Thyroid gland (tissue), 4 donors: ENCODE results near the gene MGAT4C. TPM values are rescaled to one million over a fixed set of nuclear protein-coding genes. Genes with fewer than 3 reads are reported as not detected.
"Not testable (repeated sequence)": the region's sequence is repeated elsewhere in the genome, so short reads cannot be mapped to it uniquely, and the experiment has no call there.

Experiments used
- DNase-seq, 2 donors: peaks; one replicate each; pipeline ENCODE4 v3.0.0-alpha.2; 2019
- H3K27ac ChIP-seq, 3 donors: fragments of 200-600 bp; sonication (generic); 1 replicate in 2 of 3; 2 replicates in 1 of 3; pipeline ENCODE4 v1.5.1; 2016 to 2019; ENCODE audit warnings: mild to moderate bottlenecking in 1 of 3, moderate library complexity in 1 of 3
- H3K27me3 ChIP-seq: fragments of 200-600 bp; sonication (generic); one replicate; pipeline ENCODE4 v1.5.1; 2019
- H3K36me3 ChIP-seq, 2 donors: fragments of 200-600 bp; sonication (generic); one replicate each; pipeline ENCODE4 v1.5.1; 2016 to 2019
- H3K4me1 ChIP-seq, 2 donors: fragments of 200-600 bp; sonication (generic); one replicate each; pipeline ENCODE4 v1.5.1; 2017 to 2019
- H3K4me3 ChIP-seq, 3 donors: fragments of 200-600 bp; sonication (generic); replicated peaks in 1 of 3; 1 replicate in 2 of 3; 2 replicates in 1 of 3; pipeline ENCODE4 v1.5.1; 2016; ENCODE audit warnings: mild to moderate bottlenecking in 1 of 3
- H3K9me3 ChIP-seq: fragments of 200-600 bp; sonication (generic); one replicate; pipeline ENCODE4 v1.5.1; 2017
- POLR2A ChIP-seq, 2 donors: fragments of 450-650 bp; IDR thresholded peaks; one replicate each; pipeline ENCODE4 v1.6.1; 2017; ENCODE audit warnings: antibody characterized with exemption in 2 of 2, mild to moderate bottlenecking in 2 of 2, moderate library complexity in 1 of 2
- WGBS, 2 donors: methylation state at CpG; one replicate each; pipeline ENCODE4 v1.1.5; 2017; 5-methylcytosine and 5-hydroxymethylcytosine counted together
- intact Hi-C: fragments of 100-400 bp; cut with DNase I; formaldehyde crosslinking; loops from one replicate; pipeline ENCODE4 v1.15.1; 2023
- total RNA-seq, 4 donors: library from RNA; depleted of rRNA; stranded (reverse); fragments of >200 nt; gene quantifications; one replicate each; pipeline ENCODE4 v1.2.3, GENCODE V29; 2016
- TF ChIP-seq, protein P1 (sequence below), 6 experiments: fragments of 200-600 bp in 3 of 6; fragments of 450-650 bp in 3 of 6; sonication (generic) in 3 of 6; IDR thresholded peaks; one replicate each; pipeline ENCODE4 v1.5.1; 2016 to 2019; ENCODE audit warnings: antibody characterized with exemption in 6 of 6, mild to moderate bottlenecking in 2 of 6, inconsistent platforms in 1 of 6, moderate library complexity in 1 of 6

The MGAT4C gene
- total RNA-seq, 4 donors from 2014 or later, result 45.1 to 113 (median 63.2) TPM

DNA sequence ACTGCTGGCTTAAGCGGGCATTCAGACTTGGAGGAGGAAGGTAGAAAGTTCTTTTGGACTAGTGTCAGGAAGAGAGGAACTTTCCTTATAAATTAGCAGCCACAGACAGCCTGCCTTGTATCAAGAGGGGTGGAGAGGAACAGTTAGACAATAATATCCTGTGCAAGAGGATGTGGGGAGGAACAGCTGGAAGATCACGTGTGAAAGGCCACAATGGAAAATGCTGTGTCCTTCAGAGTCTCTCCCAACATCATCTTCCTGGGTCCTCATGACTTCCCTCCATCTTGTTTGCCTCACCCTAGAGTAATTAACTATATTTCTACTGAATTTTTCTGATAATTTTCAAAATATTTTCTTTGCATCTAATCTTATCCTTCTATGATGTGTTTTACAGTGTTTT, 117.4 kb downstream of the MGAT4C start:
- no peaks in the 10 kb centered on the region for H3K36me3 ChIP-seq
- H3K9me3 ChIP-seq, result no peaks in the 10 kb centered on the region
- H3K4me3 ChIP-seq, result no peak overlapping the region
- intact Hi-C loops, result no loop called here
- WGBS, 2 donors, result 82 to 84% methylated on average over 2 of the region's 2 CpGs
- H3K4me1 ChIP-seq, result no peaks in the 10 kb centered on the region
- TF ChIP-seq, protein P1, sequence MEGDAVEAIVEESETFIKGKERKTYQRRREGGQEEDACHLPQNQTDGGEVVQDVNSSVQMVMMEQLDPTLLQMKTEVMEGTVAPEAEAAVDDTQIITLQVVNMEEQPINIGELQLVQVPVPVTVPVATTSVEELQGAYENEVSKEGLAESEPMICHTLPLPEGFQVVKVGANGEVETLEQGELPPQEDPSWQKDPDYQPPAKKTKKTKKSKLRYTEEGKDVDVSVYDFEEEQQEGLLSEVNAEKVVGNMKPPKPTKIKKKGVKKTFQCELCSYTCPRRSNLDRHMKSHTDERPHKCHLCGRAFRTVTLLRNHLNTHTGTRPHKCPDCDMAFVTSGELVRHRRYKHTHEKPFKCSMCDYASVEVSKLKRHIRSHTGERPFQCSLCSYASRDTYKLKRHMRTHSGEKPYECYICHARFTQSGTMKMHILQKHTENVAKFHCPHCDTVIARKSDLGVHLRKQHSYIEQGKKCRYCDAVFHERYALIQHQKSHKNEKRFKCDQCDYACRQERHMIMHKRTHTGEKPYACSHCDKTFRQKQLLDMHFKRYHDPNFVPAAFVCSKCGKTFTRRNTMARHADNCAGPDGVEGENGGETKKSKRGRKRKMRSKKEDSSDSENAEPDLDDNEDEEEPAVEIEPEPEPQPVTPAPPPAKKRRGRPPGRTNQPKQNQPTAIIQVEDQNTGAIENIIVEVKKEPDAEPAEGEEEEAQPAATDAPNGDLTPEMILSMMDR (IDR thresholded peaks at IDR 0.05), result no peak
- TF ChIP-seq POLR2A (IDR thresholded peaks at IDR 0.05), result no peak
- no peak for DNase-seq
- no peaks in the 10 kb centered on the region for H3K27me3 ChIP-seq
- no peak overlapping the region for H3K27ac ChIP-seq

DNA sequence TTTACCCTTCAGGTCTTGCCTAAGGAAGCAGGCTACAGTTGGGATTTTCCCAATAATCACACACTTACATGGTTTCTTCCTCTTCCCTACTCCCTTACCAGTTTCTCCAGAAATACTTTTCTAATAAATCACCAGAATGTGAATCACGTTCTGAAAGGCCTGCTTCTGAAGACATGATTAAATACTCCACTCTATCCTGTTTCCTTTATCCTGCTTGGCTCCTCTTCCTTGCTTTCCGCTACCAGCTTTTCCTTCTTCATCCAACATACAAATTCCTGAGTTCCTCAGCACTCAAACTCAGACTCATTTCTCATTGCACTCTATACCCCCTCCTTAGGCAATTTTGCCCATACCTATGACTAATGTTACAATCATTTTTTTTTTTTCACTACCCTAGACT, 118.3 kb downstream of the MGAT4C start:
- intact Hi-C loops, result no loop called here
- TF ChIP-seq, protein P1 (IDR thresholded peaks at IDR 0.05), result no peak
- no peak for TF ChIP-seq POLR2A (IDR thresholded peaks at IDR 0.05)
- no peaks in the 10 kb centered on the region for H3K27me3 ChIP-seq
- WGBS, 2 donors, result 79 to 80% methylated on average over 2 of the region's 2 CpGs
- no peak overlapping the region for H3K4me3 ChIP-seq
- no peaks in the 10 kb centered on the region for H3K4me1 ChIP-seq
- H3K27ac ChIP-seq, result no peak overlapping the region
- no peaks in the 10 kb centered on the region for H3K36me3 ChIP-seq
- no peak for DNase-seq
- H3K9me3 ChIP-seq, result no peaks in the 10 kb centered on the region

DNA sequence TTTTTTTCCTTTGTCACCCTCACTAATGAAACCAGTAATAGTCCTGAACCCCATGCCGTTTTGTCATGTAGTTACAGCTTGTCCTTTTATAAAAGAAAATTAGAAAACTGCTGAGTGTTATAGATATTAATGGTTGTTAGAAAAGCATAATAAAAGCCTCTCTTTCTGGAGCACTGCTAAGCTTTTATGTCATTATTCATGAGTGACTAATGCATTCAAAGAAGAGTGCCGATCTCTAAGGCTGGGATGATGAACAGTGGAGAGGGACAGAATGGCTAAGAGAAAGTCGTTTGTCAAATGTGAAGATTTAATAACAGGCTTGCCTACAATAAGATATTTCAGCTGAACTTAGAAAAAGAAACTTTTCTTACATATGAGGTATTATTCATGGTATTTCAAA, 121.6 kb downstream of the MGAT4C start:
- DNase-seq, result no peak
- intact Hi-C loops, result no loop called here
- 65 to 81% methylated on average over 3 of the region's 3 CpGs for WGBS, 2 donors
- Histone ChIP-seq H3K27me3 (no peaks in the 10 kb centered on the region), H3K36me3 (no peaks in the 10 kb centered on the region), H3K4me1 (no peaks in the 10 kb centered on the region), H3K9me3 (no peaks in the 10 kb centered on the region), H3K4me3 (no peak overlapping the region), H3K27ac (no peak overlapping the region)
- TF ChIP-seq, protein P1 (IDR thresholded peaks at IDR 0.05), result no peak
- no peak for TF ChIP-seq POLR2A (IDR thresholded peaks at IDR 0.05)

DNA sequence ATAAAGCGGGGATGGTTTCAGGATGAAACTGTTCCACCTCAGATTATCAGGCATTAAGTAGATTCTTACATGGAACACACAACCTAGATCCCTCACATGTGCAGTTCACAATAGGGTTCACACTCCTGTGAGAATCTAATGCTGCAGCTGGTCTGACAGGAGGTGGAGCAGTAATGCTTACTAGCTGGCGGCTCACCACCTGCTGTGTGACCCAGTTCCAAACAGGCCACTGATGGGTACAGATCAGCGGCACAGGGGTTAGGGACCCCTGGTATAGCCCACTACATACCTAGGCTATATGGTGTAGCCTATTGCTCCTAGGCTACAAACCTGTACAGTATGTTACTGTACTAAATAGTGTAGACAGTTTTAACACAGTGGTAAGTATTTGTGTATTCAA, 129.3 kb downstream of the MGAT4C start:
- H3K27ac ChIP-seq, H3K4me1 ChIP-seq, H3K27me3 ChIP-seq, intact Hi-C loops, H3K9me3 ChIP-seq, H3K4me3 ChIP-seq, DNase-seq, H3K36me3 ChIP-seq: not testable (repeated sequence)
- WGBS, 2 donors, result 90 to 94% methylated on average over 3 of the region's 3 CpGs

DNA sequence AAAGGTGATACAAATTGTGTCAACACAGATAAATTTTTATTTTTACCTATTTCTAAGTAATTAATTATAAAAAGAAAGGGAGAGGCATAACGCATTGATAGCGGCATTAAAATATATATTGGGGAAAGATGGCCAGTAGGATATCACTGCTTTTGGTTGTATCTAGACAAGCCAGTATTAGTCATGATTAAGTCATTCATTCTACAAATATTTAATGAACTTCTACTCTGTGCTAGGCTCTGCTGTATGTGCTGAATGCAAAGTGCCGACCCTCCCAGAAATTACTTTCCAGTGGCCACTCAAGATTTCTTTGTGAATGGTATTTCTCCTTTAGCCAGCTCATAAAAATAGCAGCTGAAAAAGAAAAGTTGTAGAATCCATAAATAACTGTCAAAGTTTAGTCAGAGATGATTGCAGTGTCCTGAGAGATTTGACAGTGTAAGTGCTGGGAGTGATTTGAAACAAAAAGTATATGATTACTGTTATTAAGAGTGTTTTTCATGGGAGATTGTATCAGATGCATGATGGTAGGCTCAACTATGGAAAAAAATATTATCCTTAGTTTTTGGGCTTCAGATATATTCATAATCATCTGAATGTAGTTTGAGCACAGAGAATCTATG, 133.2 kb downstream of the MGAT4C start:
- WGBS, 2 donors, result 78% methylated on average over 3 of the region's 3 CpGs

More for the DNA sequence above, 133.2 kb downstream of the MGAT4C start:
- Histone ChIP-seq H3K27ac (no peak overlapping the region), H3K27me3 (no peaks in the 10 kb centered on the region), H3K4me3 (no peak overlapping the region), H3K36me3 (no peaks in the 10 kb centered on the region), H3K4me1 (no peaks in the 10 kb centered on the region), H3K9me3 (no peaks in the 10 kb centered on the region)
- TF ChIP-seq, protein P1 (IDR thresholded peaks at IDR 0.05), result no peak
- TF ChIP-seq POLR2A (IDR thresholded peaks at IDR 0.05), result no peak
- intact Hi-C loops, result no loop called here
- no peak for DNase-seq
